ENCODE results near the gene SETBP1. TPM values are rescaled to one million over a fixed set of nuclear protein-coding genes. Genes with fewer than 3 reads are reported as not detected.

SETBP1 gene
- total and polyA plus RNA-seq, 2 of the 8 experiments (the other 6 are each of a cell fraction or from before 2014, with no cell fraction given), result 2.0 to 6.5 TPM

DNA sequence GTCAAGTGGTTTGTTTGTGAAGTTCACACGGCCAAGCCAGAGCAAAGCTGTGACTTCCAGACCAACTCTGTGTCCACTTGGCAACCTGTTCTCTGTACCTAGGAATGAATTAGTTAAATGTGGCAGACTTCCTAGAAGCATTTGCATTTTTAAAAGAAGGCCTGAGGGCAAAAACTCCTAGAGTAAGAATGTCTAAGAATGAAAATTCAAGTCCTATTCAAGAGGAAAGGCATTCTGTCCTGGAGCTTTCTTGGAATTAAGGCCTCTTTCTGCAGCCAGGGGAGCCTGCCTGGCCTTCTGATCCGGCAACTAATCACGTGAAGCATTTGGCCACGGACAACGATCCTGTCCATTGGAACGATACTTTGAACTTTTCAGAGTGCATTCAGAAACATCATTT, 155.0 kb downstream of the SETBP1 start:
- H3K9ac ChIP-seq (replicated peaks in 1 of 4; ENCODE audit: extremely low read depth in 1 of 4, low read depth in 3 of 4, low read length in 3 of 4), result no peak overlapping the region
- H4K5ac ChIP-seq (ENCODE audit: insufficient read length, low read depth, low read length), result no peak overlapping the region
- H3K79me1 ChIP-seq (ENCODE audit: low read depth, low read length), result no peaks in the 10 kb centered on the region
- no peaks in the 10 kb centered on the region for H3K36me3 ChIP-seq (ENCODE audit: control insufficient read depth in 2 of 4, insufficient read depth in 4 of 4, low read length in 3 of 4)
- FAIRE-seq (no peak), DNase-seq (ENCODE audit: low read depth in 1 of 2, low spot score in 2 of 2) (no peak)
- WGBS, 2 experiments (ENCODE audit: extremely low coverage in 1 of 2, insufficient coverage in 1 of 2, insufficient read length in 1 of 2, insufficient replicate concordance in 2 of 2, low coverage in 1 of 2, low lambda C conversion rate in 2 of 2, missing lambda C conversion rate in 1 of 2), result 86% methylated on average over 6 of the region's 6 CpGs; no CpG with 5 or more reads in 1 of the 2 experiments
- no peak overlapping the region for H2BK120ac ChIP-seq (replicated peaks; ENCODE audit: low read depth, low read length)
- no peaks in the 10 kb centered on the region for H3K27me3 ChIP-seq (replicated peaks in 1 of 4; ENCODE audit: control insufficient read depth in 3 of 4, extremely low read depth in 1 of 4, insufficient read depth in 3 of 4, low read length in 3 of 4)
- no peak overlapping the region for H3K18ac ChIP-seq (ENCODE audit: extremely low read depth, low read length)
- H3K4me2 ChIP-seq (ENCODE audit: insufficient read depth in 1 of 2, low read depth in 2 of 2, low read length in 2 of 2), result no peak overlapping the region
- no peaks in the 10 kb centered on the region for H3K23me2 ChIP-seq (ENCODE audit: low read depth, low read length)
- no peak overlapping the region for H2BK20ac ChIP-seq (ENCODE audit: low read length)
- no peak for TF ChIP-seq CREB1 (IDR thresholded peaks at IDR 0.05)
- no peak for TF ChIP-seq RFX5 (IDR thresholded peaks at IDR 0.05; ENCODE audit: borderline replicate concordance, low read depth, low read length)
- no peak for TF ChIP-seq BCL11A (IDR thresholded peaks at IDR 0.05; ENCODE audit: low read depth in 2 of 2, low read length in 2 of 2)
- TF ChIP-seq JUND (IDR thresholded peaks at IDR 0.05; ENCODE audit: low read length), result no peak
- no peak for TF ChIP-seq BRCA1 (IDR thresholded peaks at IDR 0.05; ENCODE audit: low read depth, low read length)
- no peak for TF ChIP-seq NANOG (IDR thresholded peaks at IDR 0.05; ENCODE audit: insufficient read depth, low read depth, low read length, poor library complexity, severe bottlenecking)
- no peak for TF ChIP-seq CHD2 (IDR thresholded peaks at IDR 0.05; ENCODE audit: low read length)
- no peak for TF ChIP-seq SAP30 (IDR thresholded peaks at IDR 0.05; ENCODE audit: insufficient read depth, insufficient replicate concordance, low read length)
- TF ChIP-seq, protein P1, sequence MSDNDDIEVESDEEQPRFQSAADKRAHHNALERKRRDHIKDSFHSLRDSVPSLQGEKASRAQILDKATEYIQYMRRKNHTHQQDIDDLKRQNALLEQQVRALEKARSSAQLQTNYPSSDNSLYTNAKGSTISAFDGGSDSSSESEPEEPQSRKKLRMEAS (IDR thresholded peaks at IDR 0.05), result no peak
- TF ChIP-seq HDAC2 (IDR thresholded peaks at IDR 0.05; ENCODE audit: borderline replicate concordance in 1 of 2, low read depth in 2 of 2, low read length in 2 of 2), result no peak
- TF ChIP-seq ASH2L (IDR thresholded peaks at IDR 0.05; ENCODE audit: low read length), result no peak
- no peaks in the 10 kb centered on the region for H3K9me3 ChIP-seq (ENCODE audit: insufficient read depth in 2 of 2, low read depth in 1 of 2, low read length in 1 of 2)
- H3K23ac ChIP-seq (ENCODE audit: insufficient read length), result no peak overlapping the region
- peaks cover 2 to 8% (median 6%) of the 10 kb centered on the region in 4 experiments; a peak in 5 of 7 replicates for H3K4me1 ChIP-seq (replicated peaks in 1 of 4; ENCODE audit: control insufficient read depth in 3 of 4, insufficient read depth in 4 of 4, low read length in 3 of 4)
- POLR2A ChIA-PET (ENCODE audit: partially characterized antibody), result no interaction called here
- H2AK5ac ChIP-seq (ENCODE audit: low read depth, low read length), result no peak overlapping the region
- no peak overlapping the region for H3K14ac ChIP-seq (ENCODE audit: insufficient read length)
- no peak overlapping the region for H2BK15ac ChIP-seq (ENCODE audit: low read length)
- H2BK5ac ChIP-seq (ENCODE audit: low read depth, low read length), result no peak overlapping the region
- H3K56ac ChIP-seq (replicated peaks; ENCODE audit: insufficient read length, low read depth, low read length), result no peak overlapping the region
- no peak overlapping the region for H3K4ac ChIP-seq (replicated peaks; ENCODE audit: insufficient read length, low read depth, low read length)
- H3K79me2 ChIP-seq (ENCODE audit: control insufficient read depth in 1 of 2, insufficient read depth in 2 of 2, low read length in 2 of 2), result no peaks in the 10 kb centered on the region
- no peak overlapping the region for H4K8ac ChIP-seq (ENCODE audit: extremely low read depth, insufficient read depth, low read length)
- CTCF ChIA-PET (ENCODE audit: partially characterized antibody), result interaction anchor here (0.6 to 1.6 kb wide), 5 partner anchors 9 to 377 kb away, joined by 3 to 5 read pairs (median 5); no protein-coding TSS in a partner anchor
- no peak overlapping the region for H3K27ac ChIP-seq (ENCODE audit: low read depth, low read length)
- no peak overlapping the region for H2BK12ac ChIP-seq (ENCODE audit: low read depth, low read length)
- H2AFZ ChIP-seq (ENCODE audit: low read length), result no peak overlapping the region
- H3K4me3 ChIP-seq (ENCODE audit: extremely low read depth in 1 of 4, insufficient read depth in 2 of 4, low read depth in 3 of 4, low read length in 4 of 4), result no peak overlapping the region
- H4K20me1 ChIP-seq (replicated peaks in 1 of 2; ENCODE audit: control insufficient read depth in 1 of 2, insufficient read depth in 2 of 2, low read length in 2 of 2), result no peaks in the 10 kb centered on the region
- H4K91ac ChIP-seq (replicated peaks; ENCODE audit: insufficient read length, low read length), result no peak overlapping the region

Data from H1 (cell line).